Measurements from ENCODE around the gene SORD.
"Not testable (repeated sequence)": the region's sequence is repeated elsewhere in the genome, so short reads cannot be mapped to it uniquely, and the experiment has no call there.

SORD gene

GRCh38 chr15:45040396-45040795, 17.4 kb downstream of the SORD start:
- no CpG with 5 or more reads among the region's 1 CpG for WGBS, 2 experiments (ENCODE audit: insufficient coverage in 2 of 2)
- H3K36me3 ChIP-seq (ENCODE audit: control insufficient read depth, insufficient read depth, low read length); H3K4me1 ChIP-seq (ENCODE audit: control insufficient read depth, insufficient read depth, low read length, poor library complexity, severe bottlenecking); H3K4me3 ChIP-seq (ENCODE audit: extremely low read depth, insufficient read depth, low read length, poor library complexity, severe bottlenecking); H3K9me3 ChIP-seq (ENCODE audit: control insufficient read depth, low read length); H3K27ac ChIP-seq (ENCODE audit: low read depth, low read length, severe bottlenecking): not testable (repeated sequence)

- H3K9me3 ChIP-seq (ENCODE audit: control insufficient read depth, low read length); H3K27ac ChIP-seq (ENCODE audit: low read depth, low read length, severe bottlenecking); H3K4me3 ChIP-seq (ENCODE audit: extremely low read depth, insufficient read depth, low read length, poor library complexity, severe bottlenecking); H3K4me1 ChIP-seq (ENCODE audit: control insufficient read depth, insufficient read depth, low read length, poor library complexity, severe bottlenecking); H3K36me3 ChIP-seq (ENCODE audit: control insufficient read depth, insufficient read depth, low read length): not testable (repeated sequence)
- WGBS, 2 experiments (ENCODE audit: insufficient coverage in 2 of 2) = 87 to 92% methylated on average over 4 to 5 of the region's 5 CpGs
Observed at GRCh38 chr15:45041538-45041937, 18.5 kb downstream of the SORD start.

GRCh38 chr15:45042859-45043258, 19.9 kb downstream of the SORD start:
- H3K36me3 ChIP-seq (ENCODE audit: control insufficient read depth, insufficient read depth, low read length); H3K9me3 ChIP-seq (ENCODE audit: control insufficient read depth, low read length); H3K4me3 ChIP-seq (ENCODE audit: extremely low read depth, insufficient read depth, low read length, poor library complexity, severe bottlenecking); H3K27ac ChIP-seq (ENCODE audit: low read depth, low read length, severe bottlenecking); H3K4me1 ChIP-seq (ENCODE audit: control insufficient read depth, insufficient read depth, low read length, poor library complexity, severe bottlenecking): not testable (repeated sequence)
- no CpG with 5 or more reads among the region's 2 CpGs for WGBS, 2 experiments (ENCODE audit: insufficient coverage in 2 of 2)

- not testable (repeated sequence) for H3K9me3 ChIP-seq (ENCODE audit: control insufficient read depth, low read length); H3K4me3 ChIP-seq (ENCODE audit: extremely low read depth, insufficient read depth, low read length, poor library complexity, severe bottlenecking); H3K4me1 ChIP-seq (ENCODE audit: control insufficient read depth, insufficient read depth, low read length, poor library complexity, severe bottlenecking); H3K27ac ChIP-seq (ENCODE audit: low read depth, low read length, severe bottlenecking)
- H3K36me3 ChIP-seq (ENCODE audit: control insufficient read depth, insufficient read depth, low read length) = peaks cover 24% of the 10 kb centered on the region
- no CpG with 5 or more reads among the region's 1 CpG for WGBS, 2 experiments (ENCODE audit: insufficient coverage in 2 of 2)
Observed at GRCh38 chr15:45044270-45044669, 21.3 kb downstream of the SORD start.

GRCh38 chr15:45048449-45048793, 25.4 kb downstream of the SORD start:
- not testable (repeated sequence) for H3K4me1 ChIP-seq (ENCODE audit: control insufficient read depth, insufficient read depth, low read length, poor library complexity, severe bottlenecking); H3K27ac ChIP-seq (ENCODE audit: low read depth, low read length, severe bottlenecking); H3K4me3 ChIP-seq (ENCODE audit: extremely low read depth, insufficient read depth, low read length, poor library complexity, severe bottlenecking); H3K9me3 ChIP-seq (ENCODE audit: control insufficient read depth, low read length)
- H3K36me3 ChIP-seq (ENCODE audit: control insufficient read depth, insufficient read depth, low read length) = peaks cover 63% of the 10 kb centered on the region
- WGBS, 2 experiments (ENCODE audit: insufficient coverage in 2 of 2) = 92 to 100% methylated on average over 2 to 3 of the region's 4 CpGs

- no peaks in the 10 kb centered on the region for H3K4me1 ChIP-seq (ENCODE audit: control insufficient read depth, insufficient read depth, low read length, poor library complexity, severe bottlenecking)
- no peak overlapping the region for H3K27ac ChIP-seq (ENCODE audit: low read depth, low read length, severe bottlenecking)
- 82 to 86% methylated on average over 4 of the region's 7 CpGs for WGBS, 2 experiments (ENCODE audit: insufficient coverage in 2 of 2)
- no peak overlapping the region for H3K4me3 ChIP-seq (ENCODE audit: extremely low read depth, insufficient read depth, low read length, poor library complexity, severe bottlenecking)
- peaks cover 8% of the 10 kb centered on the region for H3K9me3 ChIP-seq (ENCODE audit: control insufficient read depth, low read length)
- H3K36me3 ChIP-seq (ENCODE audit: control insufficient read depth, insufficient read depth, low read length) = peaks cover 63% of the 10 kb centered on the region
Observed at GRCh38 chr15:45048794-45049631, 26.0 kb downstream of the SORD start.

GRCh38 chr15:45050587-45050986, 27.6 kb downstream of the SORD start:
- H3K27ac ChIP-seq (ENCODE audit: low read depth, low read length, severe bottlenecking) = no peak overlapping the region
- no peak overlapping the region for H3K4me3 ChIP-seq (ENCODE audit: extremely low read depth, insufficient read depth, low read length, poor library complexity, severe bottlenecking)
- H3K36me3 ChIP-seq (ENCODE audit: control insufficient read depth, insufficient read depth, low read length) = peaks cover 58% of the 10 kb centered on the region
- WGBS, 2 experiments (ENCODE audit: insufficient coverage in 2 of 2) = 83% methylated on average over 1 of the region's 1 CpG; no CpG with 5 or more reads in 1 of the 2 experiments
- H3K9me3 ChIP-seq (ENCODE audit: control insufficient read depth, low read length) = peaks cover 8% of the 10 kb centered on the region
- no peaks in the 10 kb centered on the region for H3K4me1 ChIP-seq (ENCODE audit: control insufficient read depth, insufficient read depth, low read length, poor library complexity, severe bottlenecking)

GRCh38 chr15:45052676-45053075, 29.7 kb downstream of the SORD start:
- 94 to 100% methylated on average over 2 of the region's 3 CpGs for WGBS, 2 experiments (ENCODE audit: insufficient coverage in 2 of 2)
- not testable (repeated sequence) for H3K27ac ChIP-seq (ENCODE audit: low read depth, low read length, severe bottlenecking); H3K9me3 ChIP-seq (ENCODE audit: control insufficient read depth, low read length); H3K4me3 ChIP-seq (ENCODE audit: extremely low read depth, insufficient read depth, low read length, poor library complexity, severe bottlenecking); H3K4me1 ChIP-seq (ENCODE audit: control insufficient read depth, insufficient read depth, low read length, poor library complexity, severe bottlenecking)
- H3K36me3 ChIP-seq (ENCODE audit: control insufficient read depth, insufficient read depth, low read length) = peaks cover 55% of the 10 kb centered on the region

- not testable (repeated sequence) for H3K36me3 ChIP-seq (ENCODE audit: control insufficient read depth, insufficient read depth, low read length); H3K9me3 ChIP-seq (ENCODE audit: control insufficient read depth, low read length); H3K27ac ChIP-seq (ENCODE audit: low read depth, low read length, severe bottlenecking); H3K4me1 ChIP-seq (ENCODE audit: control insufficient read depth, insufficient read depth, low read length, poor library complexity, severe bottlenecking); H3K4me3 ChIP-seq (ENCODE audit: extremely low read depth, insufficient read depth, low read length, poor library complexity, severe bottlenecking)
- whole genome bisulfite sequencing, 2 experiments (ENCODE audit: insufficient coverage in 2 of 2) = 100% methylated on average over 1 of the region's 3 CpGs; no CpG with 5 or more reads in 1 of the 2 experiments
Observed at GRCh38 chr15:45058690-45059675, 36.0 kb downstream of the SORD start.

GRCh38 chr15:45062301-45062700, 39.3 kb downstream of the SORD start:
- H3K36me3 ChIP-seq (ENCODE audit: control insufficient read depth, insufficient read depth, low read length); H3K4me1 ChIP-seq (ENCODE audit: control insufficient read depth, insufficient read depth, low read length, poor library complexity, severe bottlenecking); H3K4me3 ChIP-seq (ENCODE audit: extremely low read depth, insufficient read depth, low read length, poor library complexity, severe bottlenecking); H3K27ac ChIP-seq (ENCODE audit: low read depth, low read length, severe bottlenecking); H3K9me3 ChIP-seq (ENCODE audit: control insufficient read depth, low read length): not testable (repeated sequence)
- whole genome bisulfite sequencing, 2 experiments (ENCODE audit: insufficient coverage in 2 of 2) = 100% methylated on average over 1 of the region's 7 CpGs; no CpG with 5 or more reads in 1 of the 2 experiments
